ENCODE measurements around the gene NLRC5.
"Not testable (repeated sequence)": the region's sequence is repeated elsewhere in the genome, so short reads cannot be mapped to it uniquely, and the experiment has no call there.

The NLRC5 gene

DNA sequence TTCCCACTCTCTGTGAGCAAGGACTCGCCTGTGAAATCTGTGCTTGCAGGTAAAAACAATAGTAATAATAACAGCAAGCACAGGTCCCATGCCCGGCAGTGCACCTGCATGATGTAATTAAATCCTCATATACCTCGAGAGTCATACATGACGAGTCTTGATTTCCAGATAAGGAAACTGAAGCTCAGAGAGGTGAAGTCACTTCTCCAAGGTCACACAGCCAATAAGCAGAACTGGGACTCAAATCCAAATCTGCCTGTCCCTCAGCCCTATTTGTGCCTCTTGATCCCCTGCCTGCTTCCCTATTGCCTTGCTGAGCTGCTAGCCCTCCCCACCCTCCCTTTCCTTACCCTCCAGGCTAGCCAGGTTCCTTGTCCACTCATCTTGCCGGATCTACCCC lies 65.0 kb downstream of the NLRC5 start:
- DNase-seq, result no peak

DNA sequence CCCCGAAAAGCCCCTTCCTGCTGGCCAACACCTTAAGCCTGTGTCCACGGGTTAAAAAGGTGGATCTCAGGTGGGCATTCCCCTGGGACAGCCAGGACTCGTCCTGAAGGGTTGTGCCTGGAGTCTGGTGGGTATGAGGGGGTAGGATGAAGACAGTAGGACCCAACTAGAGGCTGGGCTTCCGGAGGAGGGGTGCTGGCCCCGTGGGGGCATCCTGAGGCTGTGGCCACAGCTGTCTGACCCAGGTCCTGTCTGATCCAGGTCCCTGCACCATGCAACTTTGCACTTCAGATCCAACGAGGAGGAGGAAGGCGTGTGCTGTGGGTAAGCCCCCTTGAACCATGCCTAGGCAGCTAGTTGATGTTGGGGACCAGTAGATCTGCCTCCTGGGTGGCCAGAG lies 65.4 kb downstream of the NLRC5 start:
- no peak for DNase-seq

DNA sequence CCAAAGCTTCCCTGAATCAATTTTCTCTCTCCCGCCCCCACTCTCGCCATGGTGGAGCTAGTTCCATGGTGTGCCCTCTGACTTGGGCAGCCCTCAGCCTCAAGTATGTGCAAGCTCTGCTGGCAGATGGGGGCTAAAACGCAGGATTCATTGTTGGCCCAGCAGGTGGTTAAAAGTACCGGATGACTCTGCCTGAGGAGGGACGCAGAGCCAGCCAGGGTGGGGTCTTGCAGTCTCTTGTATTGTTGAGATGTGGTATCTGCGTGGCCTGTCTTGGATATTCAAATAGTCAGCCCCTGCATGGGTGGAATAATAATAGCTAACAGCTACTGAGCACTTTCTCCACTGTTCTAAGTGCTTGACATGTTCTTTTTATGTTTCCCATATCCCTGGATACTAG lies 66.3 kb downstream of the NLRC5 start:
- no peak for DNase-seq

DNA sequence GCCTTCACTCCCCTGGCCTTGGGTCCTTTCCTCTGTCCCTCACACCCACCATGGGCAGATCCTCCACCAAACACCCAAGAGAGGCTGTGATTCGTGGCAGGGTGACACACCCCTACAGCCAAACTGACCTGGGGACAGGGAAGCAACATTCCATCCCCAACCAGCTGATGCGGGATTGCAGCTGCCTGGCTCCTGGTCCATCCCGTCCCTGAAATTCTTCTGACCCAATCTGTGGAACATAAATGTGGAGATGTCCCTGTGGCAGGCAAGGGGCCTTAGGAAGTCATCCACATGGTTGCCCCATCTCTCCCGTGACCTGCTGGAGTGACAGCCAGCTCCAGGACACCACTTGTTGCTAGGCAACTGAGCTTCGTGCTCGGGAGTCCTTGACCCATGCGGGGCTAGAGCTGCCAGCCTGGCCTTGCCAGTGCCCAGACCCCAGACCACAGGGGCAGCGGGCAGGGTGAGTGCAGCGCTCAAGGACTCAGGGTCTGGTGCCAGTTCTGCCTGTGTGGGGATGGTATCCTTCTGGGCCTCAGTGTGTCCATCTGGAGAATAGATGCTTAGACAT lies 69.0 kb downstream of the NLRC5 start:
- no peak for DNase-seq

DNA sequence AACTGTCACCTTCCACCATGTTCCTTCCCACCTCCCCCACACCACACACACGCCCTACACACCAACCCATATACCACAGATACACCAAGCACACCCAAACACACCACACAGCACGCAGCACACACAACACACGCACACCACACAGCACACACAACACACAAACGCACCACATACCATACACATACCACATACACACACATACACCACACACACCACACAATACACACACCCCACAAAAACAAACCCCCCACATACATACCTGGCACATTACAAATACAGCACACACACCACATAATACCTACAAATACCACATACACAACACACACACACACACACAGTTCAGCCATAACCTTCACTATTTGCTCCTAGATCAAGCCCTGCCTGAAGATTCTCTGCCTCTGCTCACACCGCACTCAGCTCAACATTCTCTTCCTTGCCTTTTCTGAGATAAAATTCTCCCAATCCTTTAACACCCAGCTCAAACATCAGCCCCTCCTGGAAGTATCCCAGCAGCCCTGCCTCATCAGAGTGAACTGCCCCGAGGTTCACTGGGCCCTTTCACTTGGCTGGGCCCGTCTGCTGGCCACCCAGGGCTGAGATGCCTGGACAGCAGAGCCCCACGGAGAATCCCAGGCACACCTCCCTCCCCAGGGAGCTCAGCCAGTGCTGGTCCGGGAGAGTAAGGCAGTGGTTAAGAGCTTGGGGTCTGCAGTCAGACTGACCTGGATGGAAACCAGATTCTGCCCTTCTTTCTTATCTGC lies 71.1 kb downstream of the NLRC5 start:
- no peak for DNase-seq

DNA sequence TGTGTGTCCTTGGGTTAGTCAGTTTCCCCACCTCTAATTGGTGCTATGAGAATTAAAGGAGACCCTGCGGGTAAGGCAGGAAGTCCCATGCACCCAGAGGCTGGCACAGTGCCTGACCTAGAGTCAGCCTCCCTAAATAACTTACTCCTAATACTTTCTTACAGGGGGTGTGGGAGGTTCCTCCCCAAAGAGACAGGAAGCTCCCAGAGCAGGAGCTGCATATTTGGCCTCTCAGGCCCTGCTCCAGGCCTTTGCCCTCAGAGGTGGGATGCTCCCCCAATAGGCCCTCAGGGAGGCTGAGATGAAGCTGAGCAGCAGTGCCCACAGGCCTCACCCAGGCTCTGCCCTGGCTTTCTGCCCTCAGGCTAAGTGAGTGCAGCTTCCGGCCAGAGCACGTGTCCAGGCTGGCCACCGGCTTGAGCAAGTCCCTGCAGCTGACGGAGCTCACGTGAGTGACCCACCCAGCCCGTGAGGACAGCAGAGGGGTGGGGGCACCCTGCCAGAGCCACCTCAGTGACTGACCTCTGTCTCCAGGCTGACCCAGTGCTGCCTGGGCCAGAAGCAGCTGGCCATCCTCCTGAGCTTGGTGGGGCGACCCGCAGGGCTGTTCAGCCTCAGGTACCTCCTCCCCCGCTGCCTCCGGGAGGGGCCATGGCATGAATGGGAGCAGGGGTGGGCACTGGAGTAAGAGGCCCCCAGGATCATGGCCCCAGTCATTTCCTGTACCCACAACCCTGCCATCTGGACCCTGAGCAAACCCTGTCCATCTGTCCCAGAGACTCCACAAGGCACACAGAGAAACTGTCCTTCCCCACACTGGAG lies 71.9 kb downstream of the NLRC5 start:
- DNase-seq, result no peak

DNA sequence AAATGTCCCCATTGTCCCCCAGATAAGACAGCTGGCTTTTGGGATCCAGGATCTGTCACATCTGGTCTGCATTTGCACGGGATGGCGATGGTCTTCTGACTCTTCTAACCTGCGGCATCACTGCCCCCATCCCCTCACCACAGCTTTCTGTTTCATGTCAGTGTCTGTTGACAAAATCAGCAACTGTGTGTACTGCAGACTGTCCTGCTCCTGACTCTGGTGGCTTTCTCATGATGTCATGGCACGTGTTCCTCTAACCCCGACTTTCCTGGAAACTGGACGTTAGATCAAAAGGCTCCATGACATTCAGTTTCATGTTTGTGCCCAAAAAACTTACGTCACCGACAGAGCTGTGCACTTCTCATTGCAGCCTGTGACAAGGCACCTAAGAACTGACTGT lies 73.0 kb downstream of the NLRC5 start:
- DNase-seq, result no peak

DNA sequence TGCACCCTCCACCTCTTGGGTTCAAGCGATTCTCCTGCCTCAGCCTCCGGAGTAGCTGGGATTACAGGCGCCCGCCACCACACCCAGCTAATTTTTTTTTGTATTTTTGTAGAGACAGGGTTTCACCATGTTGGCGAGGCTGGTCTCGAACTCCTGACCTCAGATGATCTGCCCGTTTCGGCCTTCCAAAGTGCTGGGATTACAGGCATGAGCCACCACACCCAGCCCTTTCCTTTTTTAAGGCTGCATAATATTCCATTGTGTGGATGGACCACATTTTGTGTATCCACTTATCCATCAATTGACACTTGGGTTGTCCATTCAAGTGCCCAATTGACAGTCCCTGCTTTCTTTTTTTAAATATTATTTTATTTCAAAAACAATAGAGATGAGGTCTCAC lies 73.8 kb downstream of the NLRC5 start:
- DNase-seq, result not testable (repeated sequence)

DNA sequence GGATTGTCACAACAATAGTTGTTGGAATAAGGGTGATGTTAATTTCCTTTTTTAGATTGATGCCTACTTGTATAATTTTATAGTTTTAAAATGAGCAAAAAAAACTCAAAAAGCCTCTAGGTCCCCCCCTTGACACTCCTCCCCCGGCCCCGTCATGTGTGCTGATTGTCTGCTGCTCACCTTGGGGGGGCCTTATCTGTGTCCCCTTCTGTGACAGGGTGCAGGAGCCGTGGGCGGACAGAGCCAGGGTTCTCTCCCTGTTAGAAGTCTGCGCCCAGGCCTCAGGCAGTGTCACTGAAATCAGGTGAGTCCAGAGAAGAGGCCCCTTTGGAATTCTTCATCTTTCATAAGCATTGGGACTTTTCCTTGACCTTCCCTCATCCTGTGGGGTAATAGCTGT lies 75.6 kb downstream of the NLRC5 start:
- DNase-seq, result no peak

DNA sequence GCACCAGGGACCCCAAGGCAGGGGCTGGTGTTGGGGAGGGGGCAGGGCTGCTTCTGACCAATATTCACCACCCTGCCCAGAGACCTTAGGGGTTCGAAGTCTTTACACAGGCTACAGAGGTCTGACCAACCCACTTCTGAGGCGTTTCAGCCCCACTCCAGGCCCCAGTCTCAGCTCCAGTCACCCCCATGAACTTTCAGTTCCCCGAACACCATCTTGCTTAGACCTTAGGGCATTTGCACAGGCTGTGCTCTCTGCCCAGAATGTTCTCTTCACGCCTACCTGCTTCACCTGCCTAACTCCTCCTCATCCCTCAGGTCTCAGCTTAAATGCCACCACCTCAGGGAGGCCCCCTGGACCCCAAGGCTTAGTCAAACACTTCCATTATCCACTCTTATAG lies 77.3 kb downstream of the NLRC5 start:
- DNase-seq, result no peak

DNA sequence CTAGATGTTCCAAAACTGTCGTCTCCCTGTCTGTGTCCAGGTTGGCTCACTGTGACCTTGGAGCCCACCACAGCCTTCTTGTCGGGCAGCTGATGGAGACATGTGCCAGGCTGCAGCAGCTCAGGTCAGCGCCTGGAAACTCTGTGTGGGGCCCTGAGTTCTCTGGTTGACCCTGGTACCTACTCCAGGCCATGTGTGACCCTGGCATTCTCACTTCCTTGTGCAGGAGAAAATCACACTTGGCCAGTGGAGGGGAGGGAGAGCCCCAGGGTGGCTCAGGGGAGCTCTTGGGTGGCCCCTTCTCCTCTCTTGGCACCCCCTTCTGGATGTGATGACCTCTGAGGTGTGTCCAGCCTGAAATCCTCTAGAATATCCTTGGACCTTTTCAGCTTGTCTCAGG lies 78.0 kb downstream of the NLRC5 start:
- DNase-seq, result no peak

DNA sequence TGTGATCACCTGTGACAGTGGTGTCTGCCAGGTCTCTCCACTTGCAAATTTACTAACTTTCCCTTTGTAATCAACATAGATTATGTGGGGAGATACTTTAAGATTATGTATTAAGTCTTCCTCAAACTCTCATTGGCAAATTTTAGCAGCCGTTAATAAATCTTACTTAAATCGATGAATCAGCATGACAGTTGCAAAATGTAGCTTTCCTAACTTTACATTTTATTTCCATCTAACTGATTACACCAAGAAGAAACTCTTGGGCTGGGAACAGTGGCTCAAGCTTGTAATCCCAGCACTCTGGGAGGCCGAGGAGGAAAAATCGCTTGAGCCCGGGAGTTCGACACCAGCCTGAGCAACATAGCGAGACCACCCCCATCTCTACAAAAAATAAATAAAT lies 79.7 kb downstream of the NLRC5 start:
- DNase-seq, result no peak

DNA sequence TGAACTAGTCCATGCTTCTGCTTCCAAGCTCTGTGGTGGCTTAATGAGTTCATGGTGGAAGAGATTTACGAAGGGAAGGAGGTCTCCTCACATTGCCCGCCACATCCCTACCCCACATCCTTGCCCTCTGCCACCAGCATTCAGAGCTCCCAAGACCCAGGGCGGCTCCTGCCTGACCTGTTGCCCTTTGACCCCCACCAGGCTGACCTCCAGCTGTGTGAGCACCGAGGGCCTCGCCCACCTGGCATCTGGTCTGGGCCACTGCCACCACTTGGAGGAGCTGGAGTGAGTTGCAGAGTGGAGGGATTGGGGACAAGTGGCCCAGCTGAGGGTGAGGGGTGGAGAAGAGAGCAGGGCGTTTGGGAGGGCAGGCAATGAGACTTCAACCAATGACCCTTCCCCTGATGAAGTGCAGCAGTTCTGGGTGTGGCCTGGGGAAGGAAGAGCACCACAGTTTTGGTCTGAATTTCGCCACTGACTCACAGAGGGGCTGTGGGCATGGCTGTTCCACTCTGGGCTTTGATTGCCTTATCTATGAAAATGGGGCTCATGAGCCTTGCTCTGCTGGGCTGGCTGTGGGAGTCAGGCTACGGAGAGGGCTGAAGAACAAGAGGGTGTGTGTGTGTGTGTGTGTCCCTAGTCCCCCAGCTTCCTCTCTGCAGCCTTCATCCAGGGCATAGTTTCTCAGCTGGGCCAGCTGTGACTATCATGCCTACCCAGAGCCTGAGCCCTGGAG lies 80.4 kb downstream of the NLRC5 start:
- no peak for DNase-seq

DNA sequence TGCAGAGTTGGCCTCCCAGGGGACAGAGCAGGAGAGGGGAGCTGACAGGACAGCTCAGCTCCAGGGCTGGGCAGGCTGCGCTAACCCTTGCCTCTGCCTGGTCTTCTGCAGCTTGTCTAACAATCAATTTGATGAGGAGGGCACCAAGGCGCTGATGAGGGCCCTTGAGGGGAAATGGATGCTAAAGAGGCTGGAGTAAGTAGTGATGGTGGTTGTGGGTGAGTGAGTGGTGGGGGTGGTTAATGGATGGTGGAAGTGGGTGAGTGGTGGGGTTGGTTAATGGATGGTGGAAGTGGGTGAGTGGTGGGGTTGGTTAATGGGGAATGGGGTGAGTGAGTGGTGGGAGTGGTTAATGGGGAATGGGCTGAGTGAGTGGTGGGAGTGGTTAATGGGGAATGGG lies 81.1 kb downstream of the NLRC5 start:
- no peak for DNase-seq

DNA sequence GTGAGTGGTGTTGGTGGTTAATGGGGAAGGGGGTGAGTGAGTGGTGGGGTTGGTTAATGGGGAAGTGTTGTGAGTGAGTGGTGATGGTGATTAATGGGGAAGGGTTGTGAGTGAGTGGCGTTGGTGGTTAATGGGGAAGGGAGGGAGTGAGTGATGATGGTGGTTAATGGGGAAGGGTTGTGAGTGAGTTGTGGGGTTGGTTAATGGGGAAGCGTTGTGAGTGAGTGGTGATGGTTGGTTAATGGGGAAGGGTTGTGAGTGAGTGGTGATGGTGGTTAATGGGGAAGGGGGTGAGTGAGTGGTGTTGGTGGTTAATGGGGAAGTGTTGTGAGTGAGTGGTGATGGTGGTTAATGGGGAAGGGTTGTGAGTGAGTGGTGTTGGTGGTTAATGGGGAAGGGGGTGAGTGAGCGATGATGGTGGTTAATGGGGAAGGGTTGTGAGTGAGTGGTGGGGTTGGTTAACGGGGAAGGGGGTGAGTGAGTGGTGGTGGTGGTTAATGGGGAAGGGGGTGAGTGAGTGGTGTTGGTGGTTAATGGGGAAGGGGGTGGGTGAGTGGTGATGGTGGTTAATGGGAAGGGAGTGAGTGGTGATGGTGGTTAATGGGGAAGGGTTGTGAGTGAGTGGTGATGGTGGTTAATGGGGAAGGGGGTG lies 81.8 kb downstream of the NLRC5 start:
- not testable (repeated sequence) for DNase-seq

DNA sequence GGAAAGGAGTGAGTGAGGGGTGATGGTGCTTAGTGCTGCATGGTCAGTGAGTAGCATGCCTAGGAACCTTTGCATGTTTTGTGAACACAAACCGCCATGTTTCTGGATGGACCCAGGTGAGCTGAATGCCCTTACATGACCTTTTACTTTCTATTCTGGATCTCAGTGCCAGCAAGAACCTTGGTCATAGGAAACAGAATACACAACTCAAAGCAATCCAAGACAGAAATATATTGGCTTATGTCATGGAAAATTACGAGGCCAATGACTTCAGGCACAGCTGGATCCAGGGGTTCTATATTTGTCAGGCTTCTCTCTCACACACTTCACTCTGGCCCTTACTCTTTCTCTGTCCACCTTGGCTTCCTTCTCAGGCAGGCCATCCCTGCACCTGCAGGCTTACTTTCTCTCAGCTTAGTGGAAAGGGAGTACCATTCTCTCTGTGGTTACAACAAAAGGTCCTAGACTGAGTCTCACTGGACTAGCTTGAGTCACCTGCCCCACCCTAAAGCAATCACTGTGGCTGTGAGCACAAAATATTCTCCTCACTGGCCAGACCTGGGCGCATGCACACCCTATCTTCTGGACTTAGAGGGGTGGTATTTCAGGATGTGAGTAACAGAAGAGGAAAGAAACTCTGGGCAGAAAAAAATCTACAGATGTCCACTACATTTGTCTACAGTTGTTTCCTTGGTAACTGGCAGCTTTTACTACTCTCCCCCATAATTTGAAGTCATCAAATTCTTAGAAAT lies 82.7 kb downstream of the NLRC5 start:
- DNase-seq, result no peak

DNA sequence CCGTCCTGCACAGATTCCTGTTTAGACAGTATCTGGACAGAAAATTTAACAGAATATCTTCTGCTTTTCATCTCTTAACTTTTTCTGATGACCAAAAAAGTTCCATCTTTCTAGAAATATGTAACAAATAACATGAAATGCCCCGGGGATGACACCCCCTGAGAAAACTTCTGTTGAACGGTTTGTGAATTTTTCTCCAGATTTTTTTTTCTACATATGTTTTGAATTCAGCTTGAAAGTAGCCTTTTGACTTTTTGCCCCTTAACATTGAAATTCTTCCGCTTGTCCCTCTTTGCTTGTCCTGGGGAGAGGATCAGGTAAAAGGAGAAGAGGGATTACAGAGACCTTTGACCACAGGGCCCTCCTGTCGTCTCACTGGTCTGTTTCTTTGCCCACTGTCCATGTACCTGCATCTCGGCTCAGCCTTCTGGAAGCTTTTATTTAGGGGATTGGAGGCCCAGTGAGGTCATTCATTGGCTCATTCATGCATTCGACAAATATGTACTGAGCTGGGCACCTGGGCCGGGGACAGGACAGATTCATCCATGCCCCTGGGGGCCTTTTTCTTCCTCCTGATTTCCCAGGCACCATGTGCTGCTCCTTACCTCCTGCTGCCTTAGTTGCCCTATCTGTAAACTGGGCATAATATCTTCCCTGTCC lies 83.4 kb downstream of the NLRC5 start:
- DNase-seq, result no peak

DNA sequence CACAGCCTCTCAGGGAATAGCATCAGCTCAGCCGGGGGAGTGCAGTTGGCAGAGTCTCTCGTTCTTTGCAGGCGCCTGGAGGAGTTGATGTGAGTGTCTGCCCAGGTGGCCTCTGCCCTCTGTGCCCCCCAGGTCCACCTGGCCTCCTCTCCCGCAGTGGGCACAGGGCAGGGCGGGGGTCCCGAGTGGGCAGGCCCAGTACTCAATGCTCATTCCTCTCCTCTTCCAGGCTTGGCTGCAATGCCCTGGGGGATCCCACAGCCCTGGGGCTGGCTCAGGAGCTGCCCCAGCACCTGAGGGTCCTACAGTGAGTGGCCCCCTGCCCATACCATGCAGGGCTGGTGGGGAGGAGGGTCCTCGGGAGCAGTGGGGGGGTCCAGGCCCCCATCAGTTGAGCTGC lies 88.4 kb downstream of the NLRC5 start:
- no peak for DNase-seq

DNA sequence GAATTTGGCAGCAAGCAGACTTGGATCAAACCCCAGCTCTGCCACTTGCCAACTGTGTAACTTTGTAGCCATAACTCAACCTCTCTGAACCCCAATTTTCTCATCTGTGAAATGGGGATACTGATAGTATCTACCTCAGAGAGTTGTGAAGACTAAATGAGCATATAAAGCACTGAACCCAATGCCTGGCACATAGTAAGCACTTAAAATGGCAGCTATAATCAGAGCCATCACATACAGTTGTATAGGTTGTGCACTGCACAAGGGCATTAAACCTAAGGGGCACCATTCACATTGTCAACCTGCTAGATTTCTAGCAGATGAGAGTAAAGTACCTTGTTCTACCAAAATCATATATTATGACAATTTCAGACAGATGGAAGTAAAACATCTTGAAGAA lies 92.4 kb downstream of the NLRC5 start:
- no peak for DNase-seq

DNA sequence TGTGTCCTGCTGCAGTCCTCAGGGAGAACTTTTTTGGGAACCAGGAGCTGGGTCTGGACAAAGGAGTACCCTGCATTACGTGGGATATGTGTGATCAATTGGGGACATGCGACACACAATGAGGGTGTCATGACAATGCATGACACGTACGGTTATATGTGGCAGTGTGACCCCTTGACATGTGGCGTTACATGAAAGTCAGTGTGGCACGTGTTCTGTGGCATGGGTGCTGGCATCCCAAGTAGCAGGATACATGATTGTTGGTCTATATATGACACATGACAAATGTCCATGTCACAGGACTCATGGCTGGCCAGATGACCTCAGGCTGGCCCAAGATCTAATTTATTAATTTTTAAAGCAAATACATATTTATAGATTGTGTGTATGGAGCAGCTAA lies 93.3 kb downstream of the NLRC5 start:
- DNase-seq, result no peak

DNA sequence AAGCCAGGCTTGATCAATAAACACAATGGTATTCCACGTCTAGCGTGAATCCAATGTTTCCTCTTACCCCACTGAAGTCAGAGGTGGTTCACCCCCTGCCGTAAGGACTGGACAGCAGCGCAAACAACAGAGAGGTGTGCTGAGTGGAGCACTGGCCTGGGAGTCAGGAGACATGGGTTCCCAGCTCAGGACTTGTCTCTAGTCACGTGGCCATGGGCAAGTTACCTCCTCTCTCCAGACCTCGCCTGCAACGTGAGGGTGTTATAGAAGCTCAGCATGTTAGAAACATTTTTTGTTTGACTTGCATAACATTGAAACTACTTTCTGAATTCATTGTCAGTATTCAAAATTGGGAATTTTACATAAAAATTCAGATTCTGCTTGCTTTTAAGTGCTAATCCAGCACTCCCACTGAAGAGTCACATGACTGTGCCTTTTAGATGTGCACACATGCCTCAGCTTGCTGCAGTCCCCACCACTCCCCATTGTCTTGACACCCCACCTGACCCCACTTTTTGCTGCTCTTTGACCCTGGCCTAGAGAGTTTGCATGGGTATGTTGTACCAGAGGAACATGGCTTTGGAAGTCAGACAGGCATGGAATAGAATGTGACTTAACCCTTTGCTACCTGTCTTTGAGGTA lies 94.2 kb downstream of the NLRC5 start:
- no peak for DNase-seq
